Measurements from ENCODE around the gene CPLX4. TPM values are rescaled to one million over a fixed set of nuclear protein-coding genes. Genes with fewer than 3 reads are reported as not detected.

The CPLX4 gene
- polyA plus RNA-seq, 1 of the 3 experiments (the other 2 are of a cell fraction): not detected

GRCh38 chr18:59358712-59359575 is 40.5 kb upstream of the CPLX4 start, which contains the start of gene LMAN1:
LMAN1 (minus strand) TSS chr18:59359265; CDS start chr18:59359244, 21 bp downstream.
- Histone ChIP-seq H3K9ac (peak within 1 kb of the TSS; percentile 96), H3K4me1 (ENCODE audit: control insufficient read depth in 1 of 2, insufficient read depth in 2 of 2, low read depth in 1 of 2, low read length in 1 of 2) (peaks cover 9 to 11% of the 10 kb centered on the region in 2 experiments; a peak in 3 of 4 replicates), H3K27ac (ENCODE audit: low read depth in 2 of 2, low read length in 1 of 2) (peak within 1 kb of the TSS; percentile 70 to 80; a peak in 3 of 4 replicates), H3K79me2 (ENCODE audit: insufficient read depth) (peaks cover 48% of the 10 kb centered on the region), H3F3A (replicated peaks; ENCODE audit: insufficient read depth) (peaks cover 3% of the 10 kb centered on the region), H3K4me3 (ENCODE audit: low read depth in 2 of 2, low read length in 1 of 2) (peak within 1 kb of the TSS; percentile 87 to 89), H3K27me3 (ENCODE audit: insufficient read depth) (no peaks in the 10 kb centered on the region), H3K36me3 (replicated peaks in 1 of 2; ENCODE audit: control insufficient read depth in 1 of 2, insufficient read depth in 2 of 2, low read length in 1 of 2) (peaks cover 22 to 29% of the 10 kb centered on the region in 2 experiments), H4K20me1 (ENCODE audit: insufficient read depth) (peaks cover 23% of the 10 kb centered on the region), H2AFZ (ENCODE audit: low read depth) (peak within 1 kb of the TSS; percentile 93), H3K9me2 (peaks cover 2% of the 10 kb centered on the region; the same call in 1 of the 2 replicates), H3K4me2 (peak within 1 kb of the TSS; percentile 81), H3K9me3 (no peaks in the 10 kb centered on the region)
- ChIA-PET CTCF (interaction anchor here (0.6 to 1.7 kb wide), 6 partner anchors 12 to 110 kb away, joined by 3 to 11 read pairs (median 3); partner anchors contain the start of gene RAX), POLR2A (no interaction called here)
- DNase-seq: peak; percentile 98
- 0% methylated on average over 12 of the region's 76 CpGs for WGBS (ENCODE audit: low lambda C conversion rate)
- no peak for TF ChIP-seq ELF1 (IDR thresholded peaks at IDR 0.05)
- peak; percentile 83 for TF ChIP-seq MXI1 (IDR thresholded peaks at IDR 0.05; ENCODE audit: low read depth, low read length)
- peak; percentile 49; the same call in 1 of the 2 replicates for TF ChIP-seq MAX (IDR thresholded peaks at IDR 0.05; ENCODE audit: low read depth)
- peak; percentile 94 for TF ChIP-seq TAF1 (IDR thresholded peaks at IDR 0.05; ENCODE audit: borderline replicate concordance, low read depth, low read length)
- peak; percentile 5; the same call in 1 of the 2 replicates for TF ChIP-seq PBX3 (IDR thresholded peaks at IDR 0.05)
- TF ChIP-seq REST (IDR thresholded peaks at IDR 0.05; ENCODE audit: low read depth, low read length): peak; percentile 31; the same call in 1 of the 2 replicates
- peak; percentile 98 for TF ChIP-seq YY1 (IDR thresholded peaks at IDR 0.05; ENCODE audit: low read depth)
- 0 out of 2 replicates have a peak, but pooled peaks have one; percentile 11 for TF ChIP-seq TEAD4 (IDR thresholded peaks at IDR 0.05; ENCODE audit: borderline replicate concordance, insufficient read depth)
- 0 out of 2 replicates have a peak, but pooled peaks have one; percentile 19 for TF ChIP-seq TCF12 (IDR thresholded peaks at IDR 0.05)
- no peak for TF ChIP-seq EZH2phosphoT487 (IDR thresholded peaks at IDR 0.05; ENCODE audit: borderline replicate concordance, low read depth)
- TF ChIP-seq CHD2 (IDR thresholded peaks at IDR 0.05; ENCODE audit: low read length, partially characterized antibody): no peak
- 0 out of 2 replicates have a peak, but pooled peaks have one; percentile 7 for TF ChIP-seq USF1 (IDR thresholded peaks at IDR 0.05; ENCODE audit: borderline replicate concordance, low read depth)
- peak; percentile 64 for TF ChIP-seq NRF1 (IDR thresholded peaks at IDR 0.05; ENCODE audit: low read depth, low read length)
- TF ChIP-seq IRF3 (IDR thresholded peaks at IDR 0.05; ENCODE audit: low read depth, low read length): 0 out of 2 replicates have a peak, but pooled peaks have one; percentile 3
- peak; percentile 67; the same call in 1 of the 2 replicates for TF ChIP-seq RXRA (IDR thresholded peaks at IDR 0.05; ENCODE audit: borderline replicate concordance, low read depth)
- TF ChIP-seq POLR2AphosphoS5 (IDR thresholded peaks at IDR 0.05; ENCODE audit: low read depth, low read length): peak; percentile 86

All from SK-N-SH (cell line).